HG03039 (cell line): ENCODE measurements around the gene KCNIP1.

ENCODE experiments used
- ATAC-seq: cut with Tn5 transposase; IDR thresholded peaks from one replicate; pipeline ENCODE4 v1.9.1; 2021; ENCODE audit warnings: mild to moderate bottlenecking, moderate library complexity; ENCODE audit not compliant: unreplicated experiment

The KCNIP1 gene

DNA sequence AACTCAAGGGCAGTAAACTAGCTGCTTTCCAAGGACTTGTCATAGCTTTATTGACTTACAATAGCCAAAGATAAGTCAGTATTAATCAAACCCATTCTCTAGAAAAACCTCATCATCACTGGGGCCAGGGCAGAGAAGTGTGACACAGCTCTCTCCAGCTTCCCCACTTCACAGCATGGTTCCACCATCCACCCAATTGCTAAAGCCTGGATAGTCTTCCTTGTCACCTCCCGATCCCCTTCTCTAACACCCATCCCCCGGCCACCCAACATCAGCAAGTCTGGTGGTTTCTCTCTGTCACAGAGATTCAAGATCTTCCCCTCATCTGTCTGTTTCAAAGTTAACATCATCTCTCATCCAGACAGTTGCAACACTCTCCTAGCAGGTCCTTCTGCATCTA lies 191.1 kb downstream of the KCNIP1 start:
- ATAC-seq = no peak

DNA sequence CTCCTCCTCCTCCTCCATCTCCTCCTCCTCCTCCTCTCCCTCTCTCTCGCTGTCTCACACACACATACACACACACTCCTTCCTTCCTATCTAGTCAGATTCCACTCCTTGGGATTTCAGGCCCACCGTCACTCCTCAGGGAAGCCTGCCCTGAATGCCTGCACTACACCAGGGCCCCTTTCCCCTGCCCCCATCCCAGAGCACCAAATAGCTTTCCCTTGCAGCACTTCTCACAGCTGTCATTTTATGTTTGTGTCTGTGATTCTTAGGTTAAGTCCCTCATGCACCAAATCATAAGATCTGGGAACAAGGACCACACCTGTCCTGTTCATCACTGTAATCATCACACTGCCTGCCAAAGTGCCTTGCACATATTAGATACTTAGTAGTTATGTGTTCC lies 193.2 kb downstream of the KCNIP1 start:
- no peak for ATAC-seq

DNA sequence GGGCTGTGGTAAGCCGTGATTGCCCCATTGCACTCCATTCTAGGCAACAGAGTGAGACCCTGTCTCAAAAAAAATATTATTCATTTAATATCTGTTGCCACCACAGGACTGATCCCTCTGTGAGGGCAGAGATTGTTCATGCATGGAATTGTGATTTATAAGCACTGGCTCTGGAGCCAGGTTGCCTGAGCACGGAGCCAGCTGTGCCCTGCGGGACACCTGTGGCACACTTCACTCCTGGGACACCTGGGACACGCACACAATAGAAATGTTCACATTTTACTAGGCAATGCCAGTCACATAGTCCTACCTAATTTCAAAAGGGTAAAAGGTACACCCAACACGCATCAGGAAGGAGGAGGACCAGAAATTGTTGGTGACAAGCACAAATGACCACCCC lies 196.7 kb downstream of the KCNIP1 start:
- ATAC-seq = no peak

DNA sequence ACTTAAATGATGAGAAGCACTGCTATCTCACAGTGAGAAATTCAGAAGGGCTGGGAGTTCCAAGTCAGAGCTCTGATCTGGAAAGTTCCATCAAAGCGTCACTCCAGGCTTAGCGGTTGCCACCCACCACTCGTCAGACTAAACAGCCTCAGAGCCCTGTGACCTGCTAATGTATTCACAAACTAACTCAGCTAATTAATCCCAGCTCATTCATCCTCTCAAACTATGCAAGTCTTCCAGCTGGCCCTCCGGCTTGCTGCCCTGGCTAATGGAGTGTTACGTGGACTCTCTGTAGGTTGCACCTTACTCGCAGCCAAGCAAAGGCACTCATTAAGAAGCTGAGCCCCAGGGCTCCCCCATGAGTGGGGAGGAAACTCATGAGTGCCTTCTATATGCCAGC lies 197.5 kb downstream of the KCNIP1 start:
- ATAC-seq = no peak

DNA sequence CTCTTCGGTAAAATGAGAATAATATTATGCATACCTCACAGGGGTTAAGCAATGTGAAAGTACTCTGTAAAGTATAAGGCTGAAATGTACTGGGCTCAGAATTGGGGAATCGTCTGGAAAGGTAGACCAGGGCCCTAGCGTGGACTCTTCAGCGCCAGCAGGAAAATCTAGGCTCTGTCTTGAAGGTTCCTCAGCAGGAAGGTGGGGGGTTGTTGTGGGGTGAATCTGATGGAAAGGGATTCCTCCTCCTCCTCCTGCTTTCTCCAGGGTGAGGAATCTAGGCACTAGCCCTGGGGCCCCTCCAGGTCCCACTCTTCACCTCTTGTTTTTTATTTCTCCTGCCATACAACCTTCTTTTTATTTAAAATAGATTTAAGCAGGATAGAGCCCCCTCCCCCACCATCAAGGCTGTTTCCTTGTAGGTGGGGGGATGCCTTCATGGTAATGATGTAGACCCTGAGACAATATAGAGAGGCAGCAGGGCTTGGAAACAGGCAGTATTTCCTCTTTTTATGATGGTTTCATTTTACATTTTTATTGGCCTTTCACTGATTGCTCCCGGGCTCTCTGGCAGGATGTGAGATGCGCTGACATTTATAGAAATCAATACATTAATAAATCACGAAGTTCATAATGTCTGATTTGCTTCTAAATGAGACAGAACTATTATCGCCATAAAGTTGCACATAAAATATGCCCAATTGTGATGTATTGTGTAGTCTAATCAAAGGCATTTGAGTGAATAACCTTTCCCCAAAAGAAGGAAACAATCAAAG lies 200.8 kb downstream of the KCNIP1 start:
- ATAC-seq = no peak

DNA sequence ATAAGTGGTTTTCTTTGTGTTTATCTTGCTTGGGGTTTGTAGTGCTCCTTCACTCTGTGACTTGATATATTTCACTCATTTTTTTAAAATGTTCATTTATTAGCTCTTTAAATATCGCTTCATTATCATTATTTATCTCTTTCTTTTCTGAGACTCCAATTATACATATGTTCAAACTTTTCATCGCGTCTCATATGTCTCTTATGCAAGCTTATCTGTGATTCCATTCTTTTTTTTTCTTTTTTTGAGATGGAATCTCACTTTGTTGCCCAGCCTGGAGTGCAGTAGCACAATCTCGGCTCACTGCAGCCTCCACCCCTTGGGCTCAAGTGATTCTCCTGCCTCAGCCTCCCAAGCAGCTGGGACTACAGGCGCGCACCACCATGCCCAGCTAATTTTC lies 205.8 kb downstream of the KCNIP1 start:
- no peak for ATAC-seq

DNA sequence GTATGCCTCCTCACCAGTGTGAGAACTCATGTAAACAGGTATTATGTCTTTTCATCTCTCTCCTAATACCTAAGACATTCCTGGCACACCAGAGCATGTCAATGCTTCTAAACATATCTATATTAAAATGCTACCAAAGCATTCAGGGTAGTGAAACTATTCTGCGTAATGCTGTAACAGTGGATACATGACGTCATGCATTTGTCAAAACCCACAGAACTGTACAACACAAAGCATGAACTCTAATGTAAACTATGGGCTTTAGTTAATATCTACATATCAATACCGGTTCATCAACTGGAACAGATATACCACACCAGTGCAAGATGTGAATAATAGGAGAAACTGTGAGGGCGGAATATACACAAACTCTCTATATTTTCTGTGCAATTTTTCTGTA lies 207.5 kb downstream of the KCNIP1 start:
- ATAC-seq = no peak

DNA sequence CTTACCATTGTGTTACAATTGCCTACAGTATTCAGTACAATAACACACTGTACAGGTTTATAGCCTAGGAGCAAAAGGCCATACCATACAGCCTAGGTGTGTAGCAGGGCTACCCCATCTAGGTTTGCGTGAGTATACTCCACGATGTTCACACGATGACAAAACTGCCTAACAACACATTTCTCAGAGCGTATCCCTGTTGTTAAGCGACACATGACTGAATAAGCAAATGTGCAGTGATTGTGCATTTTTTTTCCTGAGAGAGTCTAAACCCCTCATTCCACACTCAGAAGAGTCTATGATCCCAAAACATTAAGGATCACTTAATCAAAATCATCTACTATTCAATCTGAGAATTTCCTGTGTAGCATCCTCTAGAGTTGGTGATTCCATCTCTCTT lies 211.3 kb downstream of the KCNIP1 start:
- no peak for ATAC-seq

DNA sequence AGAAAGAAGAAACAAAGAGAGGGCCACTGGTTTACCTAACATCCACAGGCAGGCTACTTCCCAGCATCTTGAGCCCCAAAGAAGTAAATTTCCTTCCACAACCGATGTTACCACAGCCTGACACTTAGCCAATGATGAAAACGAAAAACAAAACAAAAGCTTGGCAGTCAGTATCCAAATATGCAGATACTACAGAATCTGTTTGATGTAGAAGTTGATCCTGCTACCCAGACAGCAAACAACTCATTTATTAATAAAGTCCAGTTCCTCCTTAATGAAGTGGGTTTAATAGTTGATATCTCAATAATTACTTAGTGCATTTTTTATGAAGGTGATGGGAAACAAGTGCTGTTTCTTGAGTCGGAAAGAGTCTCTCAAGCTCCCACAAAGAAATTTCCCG lies 212.6 kb downstream of the KCNIP1 start:
- no peak for ATAC-seq

DNA sequence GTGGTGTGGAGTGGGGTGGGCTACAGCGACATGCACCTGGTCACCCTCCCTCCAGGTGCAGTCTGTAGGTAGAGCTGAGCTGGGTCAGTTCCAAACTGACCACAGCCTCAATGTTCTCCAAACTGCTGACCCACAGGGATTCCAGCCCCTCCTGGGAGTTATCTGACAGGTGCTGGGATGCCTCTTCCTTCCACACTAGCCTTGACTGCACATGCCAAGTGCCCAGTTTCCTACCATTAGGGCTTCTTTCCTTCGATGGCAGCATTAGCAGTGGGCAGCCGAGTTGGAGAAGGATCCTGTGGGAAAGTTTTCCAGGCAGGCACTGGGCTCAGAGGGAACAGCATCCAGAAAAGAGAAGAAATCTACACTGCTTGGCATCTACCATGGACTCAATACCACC lies 215.7 kb downstream of the KCNIP1 start:
- no peak for ATAC-seq

DNA sequence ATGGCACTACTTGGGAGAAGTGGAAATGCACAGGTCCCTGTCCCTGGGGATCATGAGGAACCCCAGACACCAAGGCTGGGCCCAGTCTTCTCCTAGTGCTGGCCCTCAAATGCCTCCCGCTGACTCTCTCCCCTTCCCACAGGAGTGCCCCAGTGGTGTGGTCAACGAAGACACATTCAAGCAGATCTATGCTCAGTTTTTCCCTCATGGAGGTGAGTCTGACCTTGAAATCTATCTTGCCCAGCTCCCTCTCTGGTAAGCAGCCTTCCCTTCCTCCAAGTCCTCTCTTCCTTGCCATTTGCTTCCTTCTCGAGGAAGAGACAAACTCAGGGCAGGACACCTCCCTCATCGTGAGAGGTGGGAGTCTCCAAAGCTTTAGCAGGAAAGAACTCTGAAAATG lies 216.4 kb downstream of the KCNIP1 start:
- no peak for ATAC-seq

DNA sequence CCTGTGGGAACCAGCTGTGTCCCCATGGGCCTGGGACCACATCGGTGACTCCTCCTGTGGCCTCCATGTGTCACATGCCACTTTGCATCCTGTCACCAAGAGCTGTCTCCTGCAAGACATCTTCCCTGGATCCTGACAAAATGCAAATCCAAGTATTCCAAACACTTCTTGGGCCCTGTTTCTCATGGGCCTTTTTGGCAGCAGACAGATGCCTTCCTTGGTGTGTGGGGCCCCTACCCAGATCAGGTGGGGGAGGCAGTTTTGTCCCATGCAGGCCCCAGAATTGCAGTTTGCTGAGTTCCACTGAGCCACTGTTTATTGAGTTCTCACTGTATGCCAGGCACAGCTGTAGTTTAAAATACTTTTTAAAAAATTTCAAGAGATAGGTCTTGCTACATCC lies 217.2 kb downstream of the KCNIP1 start:
- no peak for ATAC-seq

DNA sequence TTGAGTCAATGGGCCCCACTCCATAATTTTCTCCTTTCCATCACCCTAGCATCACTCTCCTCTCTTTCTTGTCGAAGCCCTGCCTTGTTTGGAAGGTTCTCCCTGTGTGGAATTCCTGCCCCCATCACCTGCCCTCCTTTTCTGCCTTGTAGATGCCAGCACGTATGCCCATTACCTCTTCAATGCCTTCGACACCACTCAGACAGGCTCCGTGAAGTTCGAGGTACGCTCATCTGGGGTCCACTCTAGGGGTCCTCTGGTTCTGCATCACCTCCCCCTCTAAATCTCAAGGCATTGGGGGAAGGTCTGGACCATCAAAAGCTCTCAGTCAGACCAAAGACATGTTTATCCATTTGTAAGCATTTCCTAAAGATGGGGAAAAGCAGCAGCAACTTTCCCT lies 217.9 kb downstream of the KCNIP1 start:
- no peak for ATAC-seq

DNA sequence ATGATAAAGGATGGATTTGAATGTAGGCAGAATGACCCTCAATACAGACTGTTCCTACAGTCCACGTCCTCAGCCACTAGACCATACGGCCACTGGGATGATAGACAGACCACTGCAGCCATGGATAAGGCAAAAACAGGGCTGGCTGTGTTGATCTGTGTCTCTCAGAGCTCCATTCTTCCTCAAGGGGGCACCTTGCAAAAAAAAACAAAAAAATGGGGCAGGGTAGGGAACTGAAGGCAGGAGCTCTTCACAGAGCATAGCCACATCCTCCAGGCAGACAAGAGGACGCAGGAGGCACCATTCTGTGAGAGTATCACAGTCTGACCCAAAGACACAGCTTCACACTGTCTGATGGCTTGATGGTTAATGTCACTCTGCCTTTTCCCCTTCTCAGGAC lies 218.5 kb downstream of the KCNIP1 start:
- ATAC-seq = no peak

DNA sequence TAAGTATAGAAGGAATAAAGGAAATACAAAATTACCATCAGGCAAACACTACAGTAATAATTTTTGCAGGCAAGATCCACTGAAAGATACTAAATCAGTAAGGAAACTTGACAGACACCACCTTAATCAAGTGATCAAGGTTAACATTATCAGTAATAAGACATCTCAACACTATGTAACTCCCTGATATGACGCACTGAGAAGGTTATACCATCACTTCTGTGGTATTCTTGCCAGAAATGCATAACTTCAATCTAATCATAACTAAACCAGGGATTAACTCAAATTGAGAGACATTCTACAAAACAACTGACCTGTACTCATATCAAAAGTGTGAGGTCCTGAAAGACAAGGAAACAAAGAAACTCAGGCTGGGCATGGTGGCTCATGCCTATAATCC lies 227.2 kb downstream of the KCNIP1 start:
- ATAC-seq = no peak

DNA sequence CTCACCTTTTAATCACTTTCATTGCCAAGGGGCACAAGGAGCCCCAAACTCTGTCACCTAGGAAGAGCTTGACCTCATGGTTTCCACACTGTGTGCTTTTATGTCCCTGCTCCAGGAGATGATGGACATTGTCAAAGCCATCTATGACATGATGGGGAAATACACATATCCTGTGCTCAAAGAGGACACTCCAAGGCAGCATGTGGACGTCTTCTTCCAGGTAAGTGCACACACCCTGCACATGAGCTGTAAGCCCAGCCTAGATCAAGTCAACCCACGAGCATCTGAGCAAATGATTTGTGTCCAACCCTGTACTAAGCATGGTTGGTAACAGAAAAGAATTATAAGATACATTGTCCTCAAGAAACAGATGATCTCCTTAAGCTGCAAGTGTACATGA lies 228.9 kb downstream of the KCNIP1 start:
- ATAC-seq = no peak

DNA sequence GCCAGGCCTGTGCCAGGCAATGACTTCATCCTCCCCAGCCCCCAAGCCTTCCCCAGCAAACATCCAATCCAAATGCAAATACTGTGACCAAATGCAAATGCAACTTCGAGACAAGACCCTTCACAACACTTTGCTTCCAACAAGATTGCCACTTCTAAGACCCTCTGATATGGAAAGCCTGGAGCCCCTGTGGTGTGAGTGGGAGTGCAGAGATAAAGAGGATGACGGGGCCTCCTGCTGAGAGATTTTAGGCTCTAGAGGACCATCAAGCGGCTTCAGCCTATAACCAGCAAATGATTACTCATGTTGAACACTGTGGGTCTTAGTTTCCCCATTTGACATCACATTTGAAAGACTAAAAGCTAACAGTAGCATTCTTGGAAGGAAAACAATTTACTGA lies 233.1 kb downstream of the KCNIP1 start:
- no peak for ATAC-seq

DNA sequence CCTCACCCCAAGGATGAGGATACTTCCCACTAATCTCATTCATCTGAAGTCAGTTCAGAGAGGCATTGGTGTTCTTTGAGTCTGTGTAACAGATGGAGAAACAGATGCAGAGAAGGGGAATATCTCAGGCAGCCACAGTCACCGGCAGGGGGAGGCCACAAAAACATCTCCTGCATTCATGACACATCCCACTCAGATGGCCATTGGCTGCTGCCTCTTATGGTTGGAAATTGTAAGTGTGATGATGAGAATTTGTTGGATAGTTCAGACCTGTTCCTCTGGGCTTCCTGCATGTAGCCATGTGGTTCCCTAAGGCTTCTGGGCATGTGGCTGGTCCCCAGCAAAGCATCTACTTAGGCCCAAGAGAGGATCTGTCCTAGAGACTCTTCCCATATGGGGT lies 233.8 kb downstream of the KCNIP1 start:
- no peak for ATAC-seq

DNA sequence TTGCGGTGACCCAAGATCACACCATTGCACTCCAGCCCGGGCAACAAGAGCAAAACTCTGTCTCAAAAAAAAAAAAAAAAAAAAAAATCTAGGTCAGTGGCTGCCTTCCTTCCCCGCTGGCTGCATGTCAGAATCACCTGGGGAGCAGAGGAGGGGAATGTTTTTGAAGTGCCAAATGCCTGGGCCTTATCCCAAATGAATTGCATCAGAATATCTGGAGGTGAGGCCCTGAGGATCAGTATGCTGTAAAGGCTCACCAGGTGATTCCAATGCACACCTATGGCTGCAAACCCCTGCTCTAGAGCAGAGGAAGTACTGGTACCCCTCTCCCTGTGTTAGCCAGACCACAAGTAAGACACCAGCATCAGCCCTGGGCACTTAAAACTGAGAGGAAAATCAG lies 235.0 kb downstream of the KCNIP1 start:
- ATAC-seq = no peak

DNA sequence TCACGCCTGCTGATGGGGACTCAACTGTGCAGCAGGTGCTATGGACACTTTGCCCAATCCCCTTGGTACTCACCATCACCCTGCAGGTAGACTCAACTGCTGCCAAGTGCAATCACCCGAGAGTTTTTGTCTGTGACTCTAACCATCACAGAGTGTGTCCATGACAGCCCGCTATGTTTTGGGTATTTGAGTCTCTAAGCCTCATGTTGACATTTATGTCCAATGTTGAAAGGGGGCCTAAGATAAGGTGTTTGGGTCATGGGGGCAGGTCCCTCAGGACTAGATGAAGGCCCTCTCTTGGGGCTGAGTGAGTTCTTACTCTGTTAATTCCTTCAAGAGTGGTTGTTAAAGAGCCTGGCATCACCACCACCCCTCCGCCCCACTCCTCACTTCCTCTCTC lies 235.6 kb downstream of the KCNIP1 start:
- ATAC-seq = no peak

DNA sequence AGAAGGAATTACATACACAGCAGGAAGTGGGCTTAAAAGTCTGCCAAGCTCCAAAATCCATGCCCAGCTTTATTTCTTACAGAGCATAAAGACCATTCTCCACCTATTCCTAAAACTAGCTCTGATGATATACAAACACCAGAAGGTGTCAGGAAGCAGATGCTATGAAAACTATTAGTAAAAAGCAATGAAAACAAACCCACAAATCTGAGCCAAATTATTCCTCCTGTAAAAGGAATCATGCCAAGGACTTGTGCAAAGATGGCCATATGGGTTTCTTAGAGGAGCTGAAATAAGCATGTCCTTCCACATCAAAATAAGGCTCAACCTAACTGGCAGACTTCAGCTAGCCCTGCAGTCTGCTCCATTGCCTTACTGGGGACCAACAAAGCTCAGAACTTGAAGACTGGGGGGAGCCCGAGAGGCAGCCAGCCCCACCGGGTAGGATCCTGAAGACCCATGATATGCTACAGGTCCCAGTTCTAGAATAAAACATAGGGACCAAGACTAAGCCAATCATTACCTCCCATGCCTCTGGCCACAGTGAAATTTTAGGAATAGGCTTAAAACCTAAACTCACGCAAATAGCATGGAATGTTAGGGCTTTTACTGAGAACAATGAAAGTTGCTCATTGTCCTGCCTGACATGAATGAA lies 236.9 kb downstream of the KCNIP1 start:
- no peak for ATAC-seq

DNA sequence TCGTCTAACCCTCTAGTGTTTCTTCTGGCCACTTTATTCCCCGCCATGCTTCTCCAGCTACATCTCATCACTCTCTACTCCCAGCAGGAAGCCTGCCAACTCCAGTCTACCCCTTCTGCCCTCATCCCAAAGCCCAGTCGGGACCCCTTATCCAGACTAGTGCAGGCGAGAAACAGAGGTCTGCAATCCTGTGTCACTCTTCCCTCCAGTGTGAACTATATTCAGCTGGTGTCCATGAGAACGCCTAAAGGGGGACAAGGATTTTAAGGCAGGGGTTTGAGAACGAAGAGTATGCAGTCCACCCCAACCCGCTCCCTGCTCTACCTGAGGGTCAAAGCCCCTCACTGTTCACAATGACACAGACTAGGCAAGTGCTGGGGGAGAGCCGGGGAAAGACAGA lies 238.0 kb downstream of the KCNIP1 start:
- ATAC-seq = no peak

DNA sequence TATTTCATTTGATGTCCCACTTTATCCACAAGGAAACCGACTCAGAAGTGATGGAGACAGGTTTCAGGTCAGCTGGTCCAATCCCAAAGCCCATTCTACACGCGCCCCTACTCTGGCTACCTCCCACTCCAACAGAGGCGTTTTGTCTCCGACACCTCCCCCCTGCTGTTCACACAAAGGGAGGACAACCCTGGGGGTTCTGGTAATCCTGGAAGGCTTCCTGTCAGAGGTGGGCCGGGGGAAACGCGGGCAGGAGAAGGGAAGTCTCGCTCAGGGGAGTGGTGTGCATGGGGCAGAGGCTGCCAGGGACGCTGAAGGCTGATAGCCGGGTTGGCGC lies 240.0 kb downstream of the KCNIP1 start:
- no peak for ATAC-seq
